ENCODE measurements around the gene OR1F1.

- TF ChIP-seq CTCF (IDR thresholded peaks at IDR 0.05; ENCODE audit: low read depth, low read length, poor library complexity, severe bottlenecking) = no peak
- no peak for TF ChIP-seq EZH2phosphoT487 (IDR thresholded peaks at IDR 0.05; ENCODE audit: borderline replicate concordance, low read length)
Measured at GRCh38 chr16:3192476-3193019, 4.5 kb downstream of the OR1F1 start.

All from DOHH2 (cell line).